HL-60 (cell line): ENCODE data around the gene AIPL1.

ENCODE experiments used
- DNase-seq, 2 experiments: peaks; one replicate each; pipeline ENCODE4 v3.0.0-alpha.2; 2010 to 2020; ENCODE audit warnings: low read depth in 1 of 2, low spot score in 1 of 2
- H3K27ac ChIP-seq: fragments of 250-450 bp; sonication (Bioruptor Pico); replicated peaks from 2 replicates; pipeline ENCODE4 v1.5.1; 2020; ENCODE audit warnings: mild to moderate bottlenecking, moderate library complexity
- H3K27me3 ChIP-seq: fragments of 250-450 bp; sonication (Bioruptor Pico); 2 replicates; pipeline ENCODE4 v1.5.1; 2021; ENCODE audit warnings: mild to moderate bottlenecking, moderate library complexity; ENCODE audit not compliant: insufficient read depth, poor library complexity, severe bottlenecking
- H3K4me3 ChIP-seq: replicated peaks from 2 replicates; pipeline ENCODE4 v1.5.1; 2011; ENCODE audit warnings: mild to moderate bottlenecking, control low read depth, low read length; ENCODE audit not compliant: insufficient read depth
- CTCF ChIP-seq: IDR thresholded peaks from one replicate; pipeline ENCODE4 v1.5.1; 2011; ENCODE audit warnings: low read length, control low read depth, inconsistent platforms; ENCODE audit not compliant: insufficient read depth
- GABPA ChIP-seq: IDR thresholded peaks from 2 replicates; pipeline ENCODE4 v1.6.1; 2012; ENCODE audit warnings: low read depth
- POLR2AphosphoS5 ChIP-seq: IDR thresholded peaks from 2 replicates; pipeline ENCODE4 v1.6.1; 2012; ENCODE audit warnings: low read depth
- SPI1 ChIP-seq: IDR thresholded peaks from 2 replicates; pipeline ENCODE4 v1.6.1; 2012; ENCODE audit warnings: low read depth, mild to moderate bottlenecking, borderline replicate concordance
- TF ChIP-seq, protein P1 (sequence below): IDR thresholded peaks from 2 replicates; pipeline ENCODE4 v1.6.1; 2012; ENCODE audit warnings: low read depth; ENCODE audit not compliant: insufficient replicate concordance

Gene AIPL1

DNA sequence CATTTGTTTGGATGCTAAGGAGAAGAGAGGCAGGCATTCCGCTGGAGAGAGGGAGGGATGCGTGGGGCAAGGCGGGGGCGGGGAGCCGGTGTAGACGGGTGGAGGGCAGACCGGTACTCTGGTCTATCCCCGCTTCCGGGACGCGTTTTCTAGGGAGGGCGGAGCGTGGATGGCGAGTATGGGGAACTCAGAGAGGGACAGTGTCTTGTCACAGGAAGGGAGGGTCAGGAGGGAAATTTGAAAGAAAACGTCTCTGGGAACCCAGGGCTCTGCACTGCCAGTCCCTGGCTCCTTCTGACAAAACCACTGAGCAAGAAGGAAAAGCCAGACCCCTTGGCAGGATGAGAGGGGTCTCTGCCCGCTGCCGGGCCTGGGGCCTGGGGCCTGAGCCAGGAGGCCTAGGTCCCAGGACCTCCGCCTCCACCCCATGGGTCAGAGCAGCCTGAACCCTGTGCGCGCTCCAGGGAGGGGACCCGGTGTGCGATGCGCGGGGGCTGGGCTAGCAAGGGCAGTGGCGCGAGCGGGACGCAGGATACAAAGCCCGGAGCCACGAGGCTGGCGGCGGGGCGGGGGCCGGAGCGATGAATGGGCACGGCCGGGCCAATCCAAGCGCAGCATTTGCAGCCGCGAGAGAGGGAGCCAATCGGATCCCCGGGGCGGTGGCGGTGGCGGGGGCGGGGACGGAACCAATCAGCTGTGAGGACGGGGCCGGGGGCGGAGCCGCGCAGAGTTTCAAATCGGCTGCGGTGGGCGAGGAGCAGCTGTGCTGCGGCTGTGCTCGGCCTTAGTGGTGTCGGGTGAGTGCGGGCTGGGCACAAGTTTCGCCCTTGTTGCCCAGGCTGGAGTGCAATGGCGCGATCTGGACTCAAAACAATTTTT, 9.0 kb upstream of the AIPL1 start, which contains the start of gene PIMREG:
TSS of gene PIMREG (plus strand) at position 764 of the 879 bp plus-strand sequence. CDS start 656 bp downstream, outside the sequence.
- no peak within 1 kb of the TSS for H3K27ac ChIP-seq
- DNase-seq, result peak in 1 of 2 experiments; percentile 30
- TF ChIP-seq, protein P1, sequence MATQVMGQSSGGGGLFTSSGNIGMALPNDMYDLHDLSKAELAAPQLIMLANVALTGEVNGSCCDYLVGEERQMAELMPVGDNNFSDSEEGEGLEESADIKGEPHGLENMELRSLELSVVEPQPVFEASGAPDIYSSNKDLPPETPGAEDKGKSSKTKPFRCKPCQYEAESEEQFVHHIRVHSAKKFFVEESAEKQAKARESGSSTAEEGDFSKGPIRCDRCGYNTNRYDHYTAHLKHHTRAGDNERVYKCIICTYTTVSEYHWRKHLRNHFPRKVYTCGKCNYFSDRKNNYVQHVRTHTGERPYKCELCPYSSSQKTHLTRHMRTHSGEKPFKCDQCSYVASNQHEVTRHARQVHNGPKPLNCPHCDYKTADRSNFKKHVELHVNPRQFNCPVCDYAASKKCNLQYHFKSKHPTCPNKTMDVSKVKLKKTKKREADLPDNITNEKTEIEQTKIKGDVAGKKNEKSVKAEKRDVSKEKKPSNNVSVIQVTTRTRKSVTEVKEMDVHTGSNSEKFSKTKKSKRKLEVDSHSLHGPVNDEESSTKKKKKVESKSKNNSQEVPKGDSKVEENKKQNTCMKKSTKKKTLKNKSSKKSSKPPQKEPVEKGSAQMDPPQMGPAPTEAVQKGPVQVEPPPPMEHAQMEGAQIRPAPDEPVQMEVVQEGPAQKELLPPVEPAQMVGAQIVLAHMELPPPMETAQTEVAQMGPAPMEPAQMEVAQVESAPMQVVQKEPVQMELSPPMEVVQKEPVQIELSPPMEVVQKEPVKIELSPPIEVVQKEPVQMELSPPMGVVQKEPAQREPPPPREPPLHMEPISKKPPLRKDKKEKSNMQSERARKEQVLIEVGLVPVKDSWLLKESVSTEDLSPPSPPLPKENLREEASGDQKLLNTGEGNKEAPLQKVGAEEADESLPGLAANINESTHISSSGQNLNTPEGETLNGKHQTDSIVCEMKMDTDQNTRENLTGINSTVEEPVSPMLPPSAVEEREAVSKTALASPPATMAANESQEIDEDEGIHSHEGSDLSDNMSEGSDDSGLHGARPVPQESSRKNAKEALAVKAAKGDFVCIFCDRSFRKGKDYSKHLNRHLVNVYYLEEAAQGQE, result no peak
- H3K27me3 ChIP-seq, result no peaks in the 10 kb centered on the region
- H3K4me3 ChIP-seq, result no peak within 1 kb of the TSS

DNA sequence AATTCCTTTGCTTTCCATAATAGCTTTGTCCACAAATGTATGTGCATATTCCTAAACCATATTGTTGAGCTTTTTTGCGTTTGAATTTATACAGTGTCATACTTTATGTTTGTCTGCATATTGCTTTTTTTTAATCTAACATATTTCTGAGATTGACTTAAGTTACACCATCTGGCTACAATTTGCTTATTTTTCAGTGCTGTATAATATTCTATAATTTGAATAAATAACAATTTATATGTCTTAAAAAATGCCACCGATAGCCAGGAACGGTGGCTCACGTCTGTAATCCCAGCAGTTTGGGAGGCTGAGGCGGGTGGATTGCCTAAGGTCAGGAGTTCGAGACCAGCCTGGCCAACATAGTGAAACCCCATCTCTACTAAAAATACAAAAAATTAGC, 7.9 kb upstream of the AIPL1 start:
- no peaks in the 10 kb centered on the region for H3K27me3 ChIP-seq
- no peak overlapping the region for H3K27ac ChIP-seq
- H3K4me3 ChIP-seq, result no peak overlapping the region
- TF ChIP-seq, protein P1, result no peak
- no peak for TF ChIP-seq POLR2AphosphoS5
- TF ChIP-seq SPI1, result no peak
- no peak for TF ChIP-seq GABPA
- no peak for TF ChIP-seq CTCF
- DNase-seq, result no peak

DNA sequence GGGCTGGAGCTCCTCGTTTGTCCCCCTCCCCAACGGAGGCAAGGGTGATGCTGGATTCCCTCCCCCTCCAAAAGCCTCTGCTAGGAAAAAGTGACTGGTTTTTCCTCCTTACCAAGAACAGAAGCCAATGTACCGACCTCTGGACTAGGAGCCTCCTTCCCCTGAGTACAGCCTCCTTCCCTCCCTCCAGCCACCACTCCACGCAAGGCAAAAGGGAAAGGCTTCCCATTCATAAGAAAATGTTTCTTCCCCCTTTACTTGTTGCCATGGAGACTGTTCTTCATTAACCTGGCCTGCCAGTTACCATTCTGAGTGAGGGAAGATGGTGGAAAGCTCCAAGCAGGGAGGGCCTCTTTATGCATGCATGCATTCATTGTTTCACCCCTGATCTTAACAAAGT, 5.0 kb upstream of the AIPL1 start:
- Histone ChIP-seq H3K27ac (no peak overlapping the region), H3K4me3 (no peak overlapping the region), H3K27me3 (no peaks in the 10 kb centered on the region)
- TF ChIP-seq GABPA (no peak), CTCF (no peak), SPI1 (no peak), POLR2AphosphoS5 (no peak)
- TF ChIP-seq, protein P1, result no peak
- DNase-seq, result no peak
